GM18951 (cell line): ENCODE data around the gene ADAT3.

Experiments used
- POLR2A ChIP-seq: IDR thresholded peaks from 4 replicates; pipeline ENCODE4 v1.6.1; 2011; ENCODE audit warnings: mild to moderate bottlenecking; ENCODE audit not compliant: insufficient read length, insufficient read depth; ENCODE audit errors: extremely low read depth
- in situ Hi-C: fragments of 300-500 bp; cut with MboI; formaldehyde crosslinking; loops from one replicate; pipeline ENCODE4 v1.12.0; 2022; ENCODE audit warnings: low sequenced_read_pairs, mixed read lengths, inconsistent platforms; ENCODE audit not compliant: unreplicated experiment

ADAT3 gene

DNA sequence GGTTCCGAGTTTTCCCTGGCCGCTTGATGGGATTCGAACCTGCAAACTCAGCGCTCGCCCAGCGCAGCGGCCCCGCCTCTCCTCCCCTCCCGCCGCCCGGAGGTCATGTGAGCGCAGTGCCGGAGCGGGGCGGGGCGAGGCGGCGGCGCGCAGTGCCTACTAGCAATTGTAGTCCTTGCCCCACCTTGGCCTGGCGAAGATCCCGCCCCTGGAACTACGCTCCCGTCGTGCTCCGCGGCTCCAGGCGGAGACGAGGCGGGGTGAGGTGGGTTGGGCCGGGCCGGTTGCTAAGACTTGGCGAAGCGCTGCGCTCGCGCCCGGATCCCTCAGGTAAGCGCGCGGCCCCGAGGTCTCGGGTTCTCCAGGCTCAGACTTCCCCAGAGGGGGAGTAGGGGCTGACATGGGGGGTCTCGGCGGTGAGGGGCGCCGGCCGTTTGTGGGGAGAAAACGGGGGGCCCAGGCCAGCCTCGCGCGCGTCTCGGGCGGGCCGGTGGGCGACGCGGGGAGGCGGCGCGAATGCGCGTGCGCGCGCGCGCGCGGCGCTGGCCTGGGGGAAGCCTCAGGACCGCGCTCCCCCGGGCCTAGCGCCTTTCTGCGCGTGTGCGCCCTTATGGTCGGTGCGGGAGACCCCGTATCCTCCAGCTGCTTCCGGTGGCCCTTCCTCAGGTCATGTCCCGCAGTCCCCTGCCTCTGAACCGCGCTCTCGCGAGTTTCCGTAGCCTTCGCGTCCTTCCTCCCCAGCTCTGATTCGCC, at the start of gene ADAT3, which contains the start of gene SCAMP4:
TSS of gene ADAT3 (plus strand) at position 290 of the 753 bp plus-strand sequence. CDS start 6,649 bp downstream, outside the sequence.
TSS of gene SCAMP4 (plus strand) at position 290 of the 753 bp plus-strand sequence. CDS start 9,621 bp downstream, outside the sequence.
- in situ Hi-C loops, result no loop called here
- peak; percentile 78 for TF ChIP-seq POLR2A

DNA sequence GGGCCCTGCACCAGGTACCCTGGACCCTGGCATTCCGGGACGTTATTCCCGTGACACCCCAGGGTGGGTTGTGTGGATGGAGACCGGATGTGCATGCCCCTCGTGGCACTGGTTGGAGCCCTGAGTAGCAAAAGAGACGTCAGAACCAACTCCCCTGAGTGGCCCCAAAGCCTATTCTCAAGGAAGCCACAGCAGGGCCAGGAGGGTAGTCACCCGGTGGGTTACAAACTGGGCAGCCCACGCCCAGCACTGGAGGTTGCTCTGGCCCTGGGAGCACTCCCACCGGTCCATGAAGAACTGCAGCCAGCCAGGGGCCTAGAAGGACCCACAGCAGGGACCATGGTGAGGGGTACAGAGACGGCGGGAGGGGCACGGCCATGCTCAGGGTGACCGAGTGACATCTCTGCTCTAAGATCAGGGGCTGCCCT, 49.4 kb upstream of the ADAT3 start:
- TF ChIP-seq POLR2A, result no peak
- in situ Hi-C loops, result no loop called here

DNA sequence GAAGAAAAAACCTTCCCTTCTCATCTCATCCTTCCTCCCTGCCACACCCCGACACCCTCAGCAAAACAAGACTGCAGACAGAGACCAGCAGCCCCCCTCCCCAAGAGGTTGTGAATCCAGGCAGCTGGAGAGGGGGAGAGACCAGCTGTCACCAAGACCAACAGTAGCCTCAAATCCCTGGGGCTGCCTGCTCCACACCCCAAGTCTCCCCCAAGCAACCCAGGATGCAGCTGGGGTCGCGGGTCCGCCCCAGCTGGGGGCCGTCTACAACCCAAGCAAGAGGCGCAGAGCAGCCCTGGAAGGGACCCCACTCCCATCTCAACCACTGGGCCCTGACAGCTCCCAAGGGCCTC, 48.9 kb upstream of the ADAT3 start:
- in situ Hi-C loops, result no loop called here
- TF ChIP-seq POLR2A, result no peak

DNA sequence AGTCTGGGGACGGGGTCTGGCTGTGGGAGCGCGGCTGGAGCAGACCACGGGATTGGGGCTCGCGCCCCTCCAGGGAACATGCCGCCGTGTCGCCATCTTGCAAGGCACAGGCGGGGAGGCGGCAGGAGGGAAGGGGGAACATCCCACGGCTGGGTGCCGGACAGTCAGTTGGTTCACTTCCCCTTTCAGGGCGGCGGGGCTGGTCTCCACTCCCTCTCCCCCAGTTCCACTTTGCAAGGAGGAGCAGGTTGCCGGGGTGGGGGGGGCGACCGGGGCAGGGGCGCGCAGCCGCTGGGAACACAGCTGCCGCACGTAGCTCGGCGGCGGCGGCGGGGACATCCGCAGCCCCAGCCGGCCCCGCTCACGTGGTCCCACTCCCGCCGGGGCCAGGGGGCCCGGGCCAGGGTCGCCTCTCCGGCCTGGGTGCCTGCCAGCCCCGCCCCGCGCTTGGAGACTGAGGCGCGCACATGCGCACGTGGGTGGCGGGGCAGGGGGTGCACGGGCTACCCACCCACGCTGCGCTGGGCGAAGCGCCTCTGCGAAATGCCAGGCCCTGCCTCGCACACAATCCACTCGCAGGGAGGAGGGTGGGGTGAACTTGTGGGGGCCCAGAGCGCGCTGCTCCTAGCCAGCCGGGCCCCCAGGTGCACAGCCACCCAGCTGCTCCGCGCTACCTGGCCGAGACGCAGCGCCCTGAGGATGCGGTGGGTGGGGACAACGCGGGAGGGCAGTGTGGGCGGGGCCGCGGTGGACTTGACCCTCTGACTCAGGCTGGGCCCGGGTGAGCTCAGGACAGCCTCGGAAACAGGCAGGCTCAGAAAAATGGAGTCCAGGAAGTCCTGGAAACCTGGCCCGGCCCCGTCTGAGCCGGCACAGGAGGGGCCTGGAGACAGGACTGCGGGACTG, 48.2 kb upstream of the ADAT3 start:
- in situ Hi-C loops, result no loop called here
- peak; percentile 64 for TF ChIP-seq POLR2A

DNA sequence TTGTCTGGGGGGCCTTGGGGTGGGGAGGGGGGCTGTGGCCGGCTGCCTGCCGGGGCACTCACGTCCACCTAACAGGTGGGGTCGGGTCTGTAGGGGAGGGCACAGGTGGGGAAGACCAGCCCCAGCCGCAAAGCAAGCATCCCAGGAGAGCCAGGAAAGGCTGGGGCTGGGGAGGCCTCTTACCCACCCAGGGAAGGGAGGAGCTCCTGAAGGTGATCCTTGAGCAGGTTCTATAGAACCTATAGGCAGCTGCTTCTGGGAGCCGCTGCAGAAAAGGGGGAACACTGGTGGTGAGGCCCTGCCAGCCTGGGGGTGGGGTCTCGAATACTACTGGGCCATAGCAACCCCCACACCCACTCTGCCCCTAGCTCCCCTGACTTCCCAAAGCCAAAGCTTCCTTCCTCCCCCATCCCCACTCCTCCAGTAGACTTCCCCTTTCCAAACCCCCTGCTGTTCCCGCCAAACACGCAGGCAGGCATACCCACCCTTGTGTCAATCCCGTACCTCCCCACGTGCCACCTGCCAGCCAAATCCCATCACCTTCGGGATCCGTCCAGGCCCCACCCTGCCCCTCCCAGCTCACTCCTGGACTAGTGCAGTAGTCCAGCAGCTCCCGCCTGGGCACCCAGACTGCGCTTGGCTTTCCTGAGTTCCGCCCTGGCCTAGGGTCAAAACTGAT, 47.4 kb upstream of the ADAT3 start:
- in situ Hi-C loops, result no loop called here
- TF ChIP-seq POLR2A, result no peak

DNA sequence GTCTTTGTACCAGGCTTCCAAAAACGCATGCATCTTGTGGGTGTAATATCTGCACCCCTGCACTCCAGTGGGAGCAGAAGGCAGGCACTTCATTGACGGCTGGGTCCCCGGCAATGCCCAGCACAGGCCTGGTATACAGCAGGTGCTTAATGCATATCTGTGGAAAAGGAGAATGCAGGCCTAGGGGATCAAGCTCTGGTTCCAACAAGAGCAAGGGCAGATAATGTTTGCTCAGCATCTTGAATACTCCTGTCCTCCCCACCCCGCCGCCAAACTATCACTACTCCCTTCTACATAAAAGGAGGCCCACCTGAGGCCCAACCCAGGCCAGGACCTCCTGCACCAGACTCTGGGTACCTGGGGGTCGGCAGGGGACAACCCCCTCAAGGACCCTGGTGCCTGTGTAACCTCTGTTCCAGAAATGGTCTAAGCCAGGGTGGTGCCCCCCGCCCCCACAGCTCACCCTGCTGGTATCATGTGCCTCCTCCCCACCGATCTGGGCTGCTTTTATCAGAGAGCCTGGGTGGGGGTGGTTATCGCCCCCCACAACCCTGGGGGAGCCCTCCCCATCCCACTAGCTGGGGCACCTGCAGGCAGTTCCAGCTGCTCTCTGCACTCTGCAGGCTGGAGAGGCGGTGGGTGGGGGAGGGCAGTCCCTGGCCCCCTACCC, 46.7 kb upstream of the ADAT3 start:
- no peak for TF ChIP-seq POLR2A
- in situ Hi-C loops, result no loop called here

DNA sequence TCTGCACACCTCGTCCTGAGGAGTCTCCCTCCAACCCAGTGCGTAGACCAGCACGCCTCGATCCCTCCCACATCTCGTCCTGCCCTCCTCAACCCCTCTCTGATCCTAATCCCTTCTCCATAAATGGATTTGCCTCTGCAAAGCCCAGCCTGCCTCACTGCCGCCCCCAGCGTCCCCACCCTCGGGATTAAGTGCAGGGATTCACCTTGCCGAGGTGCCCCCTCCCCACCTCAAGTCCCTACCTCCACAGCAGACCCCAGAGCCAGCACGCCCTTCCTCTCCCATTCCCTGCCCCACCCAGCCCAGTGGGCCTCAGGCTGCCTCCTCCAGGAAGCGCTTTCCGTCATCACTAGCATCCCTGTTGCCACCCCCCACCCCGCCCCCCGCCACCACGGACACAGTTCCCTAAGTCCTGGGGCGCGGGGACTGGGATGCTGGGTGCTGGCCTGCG, 45.8 kb upstream of the ADAT3 start:
- no peak for TF ChIP-seq POLR2A
- in situ Hi-C loops, result no loop called here

DNA sequence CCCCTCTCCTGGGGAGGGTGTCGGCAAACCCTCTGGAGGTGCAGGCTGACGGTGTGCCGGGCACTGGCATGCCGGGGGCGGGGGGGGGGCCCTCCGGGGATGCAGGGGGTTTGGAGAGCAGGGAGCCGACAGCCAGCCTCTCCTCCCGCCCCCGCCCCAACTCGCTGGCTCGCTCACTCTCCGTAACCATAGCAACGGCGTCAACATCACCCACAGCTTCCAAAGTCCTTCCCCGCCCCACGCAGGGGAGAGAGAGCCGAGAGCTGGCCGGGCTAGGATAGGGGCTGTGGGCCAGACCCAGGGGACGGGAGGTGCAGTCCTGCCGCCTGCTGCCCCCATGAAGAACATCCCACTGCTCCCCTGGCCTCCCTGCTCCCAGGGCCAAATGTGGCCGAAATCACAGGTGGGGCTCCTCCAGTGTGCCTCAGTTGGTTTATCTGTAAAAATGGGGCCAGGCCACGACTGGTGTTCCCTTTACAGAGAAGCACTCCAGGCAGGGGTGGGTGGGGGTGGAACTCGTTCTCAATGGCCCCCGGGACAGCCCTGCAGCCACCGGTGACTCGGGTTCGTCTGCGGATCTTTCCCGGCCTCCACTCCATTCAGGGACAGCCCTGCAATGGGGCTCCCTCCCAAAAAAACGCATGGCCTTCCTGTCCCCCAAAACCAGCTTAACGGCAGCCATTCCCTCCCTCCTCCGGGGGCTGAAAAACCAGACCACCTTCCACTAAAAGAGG, 45.0 kb upstream of the ADAT3 start:
- in situ Hi-C loops, result no loop called here
- no peak for TF ChIP-seq POLR2A

DNA sequence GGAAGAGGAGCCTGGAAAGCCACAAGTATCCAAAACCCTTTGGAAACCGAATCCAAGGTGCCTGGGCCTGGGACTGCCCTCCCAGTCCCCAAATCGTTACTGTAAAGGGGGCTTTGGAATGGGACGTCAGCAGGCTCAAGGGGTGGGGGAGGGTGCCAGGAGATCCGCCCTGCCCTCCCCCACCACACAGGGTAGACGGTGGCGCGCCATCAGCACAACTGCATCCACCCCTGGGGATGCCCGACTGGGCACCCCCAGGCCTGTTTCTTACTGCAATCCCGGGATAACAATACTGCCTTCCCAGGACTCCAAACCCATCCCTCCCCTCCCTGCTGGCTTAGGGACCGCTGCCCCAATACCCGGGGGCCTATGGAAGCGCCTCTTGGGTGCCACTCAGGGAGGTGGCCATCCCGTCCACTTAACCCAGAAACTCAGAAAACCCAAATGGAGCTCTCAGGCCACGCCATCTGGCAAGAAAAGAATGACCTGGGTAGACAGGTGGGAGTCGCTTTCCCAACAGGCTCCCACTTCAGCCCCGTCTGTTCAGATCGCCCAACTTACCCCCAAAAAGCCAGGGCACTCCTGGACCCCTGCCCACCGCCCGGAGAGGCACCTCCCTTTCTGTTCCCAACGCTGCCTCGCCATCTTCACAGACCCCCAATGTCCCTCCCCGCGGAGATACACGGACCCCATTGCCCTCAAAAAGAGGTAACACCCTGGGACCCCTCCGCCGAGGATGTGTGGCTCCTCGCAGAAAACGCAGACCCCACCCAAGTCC, 44.2 kb upstream of the ADAT3 start:
- in situ Hi-C loops, result no loop called here
- TF ChIP-seq POLR2A, result no peak

DNA sequence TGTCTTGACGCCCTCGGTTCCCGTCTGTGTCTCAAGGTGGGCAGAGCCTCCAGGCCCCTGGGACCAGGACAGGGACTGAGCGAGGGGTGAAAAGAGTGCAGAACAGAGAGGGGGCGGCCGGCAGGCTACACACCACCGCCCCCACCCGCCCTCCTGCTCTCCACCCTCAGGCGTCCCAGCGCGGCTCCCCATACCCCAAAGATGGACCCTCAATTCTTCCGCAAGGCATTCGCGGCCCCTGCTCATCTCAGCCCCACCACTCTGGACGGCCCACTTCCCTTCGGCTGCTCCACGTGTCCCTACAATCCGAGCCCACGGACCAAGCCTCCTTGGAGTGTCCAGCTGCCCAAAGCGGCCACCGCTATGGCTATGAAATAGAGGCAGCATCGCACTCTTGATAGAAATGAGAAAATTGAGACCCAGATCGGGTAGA, 43.6 kb upstream of the ADAT3 start:
- TF ChIP-seq POLR2A, result no peak
- in situ Hi-C loops, result no loop called here

DNA sequence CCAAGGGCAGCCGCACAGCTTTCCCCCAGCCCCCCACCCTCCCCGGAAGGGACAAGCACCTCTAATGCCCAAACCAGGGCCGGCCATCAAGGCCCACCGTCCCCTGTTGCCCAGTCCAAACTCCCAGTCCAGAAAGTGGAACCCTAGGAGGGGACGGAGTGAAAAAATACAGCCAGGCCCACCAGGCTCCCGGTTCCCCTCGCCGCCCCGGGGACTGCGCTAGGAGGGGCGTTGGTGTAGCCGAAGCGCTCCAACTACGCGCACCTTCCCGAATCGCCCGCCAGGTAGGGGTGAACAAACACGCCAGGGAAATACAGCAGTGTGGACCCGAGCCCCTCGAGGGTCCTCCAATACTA, 43.2 kb upstream of the ADAT3 start:
- in situ Hi-C loops, result no loop called here

More for the DNA sequence above, 43.2 kb upstream of the ADAT3 start:
- no peak for TF ChIP-seq POLR2A
